Upper lobe of left lung (tissue), 4 donors: ENCODE measurements around the gene TNS3.

ENCODE experiments used
- CTCF ChIP-seq, 6 experiments: fragments of 450-650 bp in 4 of 6; fragments of 200-600 bp in 2 of 6; sonication (generic) in 2 of 6; IDR thresholded peaks; one replicate each; pipeline ENCODE4 v1.5.1; 2016 to 2019; ENCODE audit warnings: antibody characterized with exemption in 6 of 6
- EP300 ChIP-seq, 4 donors: sonication (generic); formaldehyde crosslinking; IDR thresholded peaks; one replicate each; pipeline ENCODE4 v1.5.1; 2017; ENCODE audit warnings: antibody characterized with exemption in 4 of 4, control low read depth in 2 of 4
- POLR2A ChIP-seq, 4 donors: fragments of 450-650 bp; IDR thresholded peaks; one replicate each; pipeline ENCODE4 v1.5.1; 2016 to 2017; ENCODE audit warnings: antibody characterized with exemption in 4 of 4, mild to moderate bottlenecking in 2 of 4
- POLR2AphosphoS5 ChIP-seq, 2 donors: sonication (generic); formaldehyde crosslinking; IDR thresholded peaks; one replicate each; pipeline ENCODE4 v1.5.1; 2017; ENCODE audit warnings: antibody characterized with exemption in 2 of 2

- TF ChIP-seq POLR2AphosphoS5 (IDR thresholded peaks at IDR 0.05) (no peak), CTCF (IDR thresholded peaks at IDR 0.05) (no peak), POLR2A (IDR thresholded peaks at IDR 0.05) (no peak), EP300 (IDR thresholded peaks at IDR 0.05) (no peak)
Measured at GRCh38 chr7:47352394-47352968, 229.4 kb downstream of the TNS3 start.
